AG04449 (cell line): ENCODE data around the gene SEC22A.

Experiments
- CTCF ChIA-PET: fragments of 350-600 bp; formaldehyde crosslinking; extraction: SDS; loops from one replicate; lab custom pipeline; 2021; ENCODE audit warnings: antibody characterized with exemption; lab: Yijun Ruan, JAX
- POLR2A ChIA-PET: fragments of 400-600, 350-600 bp; formaldehyde crosslinking; extraction: SDS; loops from one replicate; lab custom pipeline; 2020; ENCODE audit warnings: antibody characterized with exemption, inconsistent platforms; lab: Yijun Ruan, JAX
- DNase-seq: peaks from one replicate; pipeline ENCODE4 v3.0.0-alpha.2; 2010; ENCODE audit warnings: low read depth, low spot score
- H3K4me3 ChIP-seq: 2 replicates; pipeline ENCODE4 v1.5.1; 2011; ENCODE audit warnings: low read depth, mild to moderate bottlenecking, control low read depth, low read length
- CTCF ChIP-seq: IDR thresholded peaks from one replicate; pipeline ENCODE4 v1.5.1; 2011; ENCODE audit warnings: mild to moderate bottlenecking, moderate library complexity, low read length, control low read depth, inconsistent platforms; ENCODE audit not compliant: insufficient read depth; ENCODE audit errors: missing control alignments

SEC22A gene

DNA sequence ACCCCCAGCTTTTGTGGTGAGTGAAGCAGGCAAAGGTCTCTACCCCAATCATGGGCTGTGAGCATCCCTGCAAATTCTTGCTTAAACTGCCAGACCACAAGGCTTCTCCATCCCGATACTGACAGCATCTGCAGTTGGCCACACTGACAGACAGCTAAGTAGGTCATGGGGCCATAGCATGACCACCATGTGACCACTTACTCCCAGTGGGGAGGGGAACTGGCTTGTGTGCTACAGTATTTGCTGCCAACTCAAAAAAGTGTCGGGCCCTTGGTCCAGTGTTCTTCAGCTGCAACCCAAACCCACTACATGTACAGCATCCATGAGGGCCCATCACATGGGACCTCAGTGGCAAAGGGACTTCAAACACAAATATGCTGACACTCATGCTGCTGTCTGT lies 103.4 kb downstream of the SEC22A start:
- POLR2A ChIA-PET, result no interaction called here
- no peak for TF ChIP-seq CTCF
- H3K4me3 ChIP-seq, result no peak overlapping the region
- DNase-seq, result no peak
- CTCF ChIA-PET, result interaction anchor here (0.7 to 1.5 kb wide), 3 partner anchors 18 to 19 kb away, joined by 3 to 4 read pairs (median 4); no protein-coding TSS in a partner anchor

DNA sequence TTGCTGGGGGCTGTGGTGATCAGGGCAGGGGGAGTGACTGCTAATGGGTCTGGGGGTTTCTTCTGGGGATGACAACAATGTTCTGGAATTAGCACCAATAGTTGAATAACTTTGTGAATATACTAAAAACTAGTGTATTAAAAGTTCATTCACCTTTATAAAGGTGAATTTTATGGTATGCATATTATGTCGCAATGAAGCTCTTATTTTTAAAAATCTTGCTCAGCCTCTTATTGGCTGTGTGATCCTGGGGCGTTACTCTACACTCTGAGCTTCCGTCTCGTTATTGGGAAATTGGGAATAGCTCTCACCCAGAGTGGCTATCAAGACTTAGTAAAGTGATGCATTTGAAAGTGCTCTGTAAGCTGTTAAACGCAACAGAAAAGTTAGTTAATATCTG lies 105.3 kb downstream of the SEC22A start:
- DNase-seq, result no peak
- no peak for TF ChIP-seq CTCF
- POLR2A ChIA-PET, result no interaction called here
- CTCF ChIA-PET, result interaction anchor here (1.3 to 1.7 kb wide), 3 partner anchors 15 to 22 kb away, joined by 3 to 6 read pairs (median 4); no protein-coding TSS in a partner anchor
- H3K4me3 ChIP-seq, result no peak overlapping the region

GRCh38 chr3:123310186-123310585 lies 108.4 kb downstream of the SEC22A start:
- ChIA-PET CTCF (interaction anchor here (1.0 to 1.8 kb wide), 2 partner anchors 19 to 178 kb away, joined by 3 to 4 read pairs; no protein-coding TSS in a partner anchor), POLR2A (interaction anchor here (0.5 kb wide), 1 partner anchor 207 kb away, joined by 3 read pairs; no protein-coding TSS in a partner anchor)
- H3K4me3 ChIP-seq, result no peak overlapping the region
- DNase-seq, result no peak
- TF ChIP-seq CTCF, result no peak

DNA sequence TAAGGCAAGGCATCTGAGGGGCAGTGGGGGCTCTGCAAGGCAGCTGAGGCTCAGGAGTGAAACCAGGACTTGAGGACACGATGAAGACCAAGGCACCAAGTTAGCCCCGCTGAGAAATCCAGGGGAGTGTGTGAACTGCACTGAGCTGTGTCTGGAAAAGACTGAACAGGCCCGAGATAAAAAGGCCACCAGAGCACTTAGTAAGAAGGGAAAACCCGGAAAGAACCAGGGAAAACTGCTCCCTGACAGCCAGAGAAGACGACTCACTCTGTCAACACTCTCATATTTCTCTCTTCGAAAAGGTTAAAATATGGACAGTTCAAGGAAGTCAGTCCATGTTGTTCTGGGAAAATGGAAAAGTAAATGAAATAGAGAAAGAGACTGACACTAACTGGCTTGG lies 109.0 kb downstream of the SEC22A start:
- no peak for TF ChIP-seq CTCF
- ChIA-PET POLR2A (interaction anchor here (0.5 kb wide), 1 partner anchor 206 kb away, joined by 3 read pairs; no protein-coding TSS in a partner anchor), CTCF (interaction anchor here (1.0 to 1.8 kb wide), 2 partner anchors 18 to 177 kb away, joined by 3 to 4 read pairs; no protein-coding TSS in a partner anchor)
- H3K4me3 ChIP-seq, result no peak overlapping the region
- no peak for DNase-seq

DNA sequence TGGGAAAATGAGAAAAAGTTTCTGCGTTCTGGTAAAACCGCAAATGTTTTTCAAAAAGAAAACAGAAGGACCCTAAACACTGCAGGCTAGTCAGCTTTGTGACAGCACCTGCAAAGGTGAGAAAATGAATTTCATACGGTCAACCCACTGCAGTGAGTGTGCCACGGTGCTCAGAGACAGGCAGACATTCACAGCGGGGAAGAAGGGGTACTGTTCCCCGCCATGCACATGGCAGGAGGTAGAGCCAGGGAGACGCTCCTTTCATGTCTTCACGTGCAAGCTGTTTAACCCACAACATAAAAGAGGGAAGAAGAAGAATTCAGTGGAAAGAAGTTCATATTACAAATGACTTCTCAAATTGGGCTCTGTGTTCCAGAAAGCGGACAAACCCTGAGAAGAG lies 109.5 kb downstream of the SEC22A start:
- ChIA-PET CTCF (interaction anchor here (1.0 to 1.8 kb wide), 3 partner anchors 18 to 243 kb away, joined by 3 to 4 read pairs (median 3); no protein-coding TSS in a partner anchor), POLR2A (no interaction called here)
- no peak overlapping the region for H3K4me3 ChIP-seq
- TF ChIP-seq CTCF, result no peak
- no peak for DNase-seq

GRCh38 chr3:123312331-123313265 lies 110.9 kb downstream of the SEC22A start:
- DNase-seq, result no peak
- POLR2A ChIA-PET, result no interaction called here
- H3K4me3 ChIP-seq, result no peak overlapping the region
- CTCF ChIA-PET, result no interaction called here
- TF ChIP-seq CTCF, result no peak
